GM19463 (cell line): ENCODE measurements around the gene PRSS1.

Source experiments
- ATAC-seq: cut with Tn5 transposase; IDR thresholded peaks from one replicate; pipeline ENCODE4 v1.9.1; 2021; ENCODE audit warnings: mild to moderate bottlenecking, moderate library complexity; ENCODE audit not compliant: unreplicated experiment

Gene PRSS1

DNA sequence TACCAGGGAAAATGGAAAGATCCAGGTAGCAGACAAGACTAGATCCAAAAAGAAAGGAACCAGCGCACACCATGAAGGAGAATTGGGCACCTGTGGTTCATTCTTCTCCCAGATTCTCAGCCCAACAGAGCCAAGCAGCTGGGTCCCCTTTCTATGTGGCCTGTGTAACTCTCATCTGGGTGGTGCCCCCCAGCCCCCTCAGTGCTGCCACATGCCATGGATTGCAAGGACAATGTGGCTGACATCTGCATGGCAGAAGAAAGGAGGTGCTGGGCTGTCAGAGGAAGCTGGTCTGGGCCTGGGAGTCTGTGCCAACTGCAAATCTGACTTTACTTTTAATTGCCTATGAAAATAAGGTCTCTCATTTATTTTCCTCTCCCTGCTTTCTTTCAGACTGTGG lies 42.9 kb downstream of the PRSS1 start:
- no peak for ATAC-seq

DNA sequence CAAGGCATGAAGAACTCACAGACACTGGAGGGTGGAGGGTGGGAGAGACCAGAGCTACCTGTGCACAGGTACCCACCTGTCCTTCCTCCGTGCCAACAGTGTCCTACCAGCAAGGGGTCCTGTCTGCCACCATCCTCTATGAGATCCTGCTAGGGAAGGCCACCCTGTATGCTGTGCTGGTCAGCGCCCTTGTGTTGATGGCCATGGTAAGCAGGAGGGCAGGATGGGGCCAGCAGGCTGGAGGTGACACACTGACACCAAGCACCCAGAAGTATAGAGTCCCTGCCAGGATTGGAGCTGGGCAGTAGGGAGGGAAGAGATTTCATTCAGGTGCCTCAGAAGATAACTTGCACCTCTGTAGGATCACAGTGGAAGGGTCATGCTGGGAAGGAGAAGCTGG lies 43.3 kb downstream of the PRSS1 start:
- no peak for ATAC-seq

DNA sequence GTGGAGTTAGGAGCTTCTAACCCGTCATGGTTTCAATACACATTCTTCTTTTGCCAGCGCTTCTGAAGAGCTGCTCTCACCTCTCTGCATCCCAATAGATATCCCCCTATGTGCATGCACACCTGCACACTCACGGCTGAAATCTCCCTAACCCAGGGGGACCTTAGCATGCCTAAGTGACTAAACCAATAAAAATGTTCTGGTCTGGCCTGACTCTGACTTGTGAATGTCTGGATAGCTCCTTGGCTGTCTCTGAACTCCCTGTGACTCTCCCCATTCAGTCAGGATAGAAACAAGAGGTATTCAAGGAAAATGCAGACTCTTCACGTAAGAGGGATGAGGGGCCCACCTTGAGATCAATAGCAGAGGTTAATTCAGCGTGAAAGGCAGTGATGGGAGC lies 43.9 kb downstream of the PRSS1 start:
- ATAC-seq, result no peak

DNA sequence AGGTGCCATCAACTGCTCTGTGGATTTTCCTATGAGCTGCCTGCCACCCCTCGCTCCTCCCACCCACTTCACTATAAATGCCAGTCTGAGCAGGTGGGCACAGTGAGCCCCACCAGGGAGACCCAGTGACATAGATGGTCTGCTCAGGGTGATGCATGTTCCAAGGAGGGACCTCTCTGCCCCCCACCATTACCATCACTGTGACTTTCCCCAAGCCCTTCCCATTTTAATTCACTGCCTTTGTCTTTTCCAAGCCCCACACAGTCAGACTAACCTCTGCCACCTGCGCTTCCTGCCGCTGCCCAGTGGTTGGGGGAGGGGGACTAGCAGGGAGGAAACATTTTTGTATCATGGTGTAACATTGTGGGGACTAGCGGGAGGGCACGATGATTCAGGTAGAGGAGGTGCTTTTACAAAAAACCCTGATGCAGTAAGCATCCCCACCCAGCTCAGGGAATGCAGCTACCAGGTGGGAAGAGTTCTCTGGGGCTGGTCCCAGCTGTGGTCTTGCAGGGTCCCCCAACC lies 46.1 kb downstream of the PRSS1 start:
- ATAC-seq, result no peak

DNA sequence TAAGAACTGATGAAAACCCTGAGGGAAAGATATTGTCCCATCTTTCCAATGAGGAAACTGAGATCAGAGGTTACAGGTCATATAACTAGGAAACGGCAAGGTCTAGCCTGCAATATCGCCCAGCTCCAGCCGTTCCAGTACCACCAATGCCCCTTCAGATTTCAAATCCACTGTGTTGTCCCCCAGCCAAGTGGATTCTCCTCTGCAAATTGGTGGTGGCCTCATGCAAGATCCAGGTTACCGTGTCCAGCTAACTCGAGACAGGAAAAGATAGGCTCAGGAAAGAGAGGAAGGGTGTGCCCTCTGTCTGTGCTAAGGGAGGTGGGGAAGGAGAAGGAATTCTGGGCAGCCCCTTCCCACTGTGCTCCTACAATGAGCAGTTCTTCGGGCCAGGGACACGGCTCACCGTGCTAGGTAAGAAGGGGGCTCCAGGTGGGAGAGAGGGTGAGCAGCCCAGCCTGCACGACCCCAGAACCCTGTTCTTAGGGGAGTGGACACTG lies 46.8 kb downstream of the PRSS1 start:
- ATAC-seq, result no peak

DNA sequence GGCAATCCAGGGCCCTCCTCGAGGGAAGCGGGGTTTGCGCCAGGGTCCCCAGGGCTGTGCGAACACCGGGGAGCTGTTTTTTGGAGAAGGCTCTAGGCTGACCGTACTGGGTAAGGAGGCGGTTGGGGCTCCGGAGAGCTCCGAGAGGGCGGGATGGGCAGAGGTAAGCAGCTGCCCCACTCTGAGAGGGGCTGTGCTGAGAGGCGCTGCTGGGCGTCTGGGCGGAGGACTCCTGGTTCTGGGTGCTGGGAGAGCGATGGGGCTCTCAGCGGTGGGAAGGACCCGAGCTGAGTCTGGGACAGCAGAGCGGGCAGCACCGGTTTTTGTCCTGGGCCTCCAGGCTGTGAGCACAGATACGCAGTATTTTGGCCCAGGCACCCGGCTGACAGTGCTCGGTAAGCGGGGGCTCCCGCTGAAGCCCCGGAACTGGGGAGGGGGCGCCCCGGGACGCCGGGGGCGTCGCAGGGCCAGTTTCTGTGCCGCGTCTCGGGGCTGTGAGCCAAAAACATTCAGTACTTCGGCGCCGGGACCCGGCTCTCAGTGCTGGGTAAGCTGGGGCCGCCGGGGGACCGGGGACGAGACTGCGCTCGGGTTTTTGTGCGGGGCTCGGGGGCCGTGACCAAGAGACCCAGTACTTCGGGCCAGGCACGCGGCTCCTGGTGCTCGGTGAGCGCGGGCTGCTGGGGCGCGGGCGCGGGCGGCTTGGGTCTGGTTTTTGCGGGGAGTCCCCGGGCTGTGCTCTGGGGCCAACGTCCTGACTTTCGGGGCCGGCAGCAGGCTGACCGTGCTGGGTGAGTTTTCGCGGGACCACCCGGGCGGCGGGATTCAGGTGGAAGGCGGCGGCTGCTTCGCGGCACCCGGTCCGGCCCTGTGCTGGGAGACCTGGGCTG lies 47.5 kb downstream of the PRSS1 start:
- ATAC-seq, result peak; percentile 43

DNA sequence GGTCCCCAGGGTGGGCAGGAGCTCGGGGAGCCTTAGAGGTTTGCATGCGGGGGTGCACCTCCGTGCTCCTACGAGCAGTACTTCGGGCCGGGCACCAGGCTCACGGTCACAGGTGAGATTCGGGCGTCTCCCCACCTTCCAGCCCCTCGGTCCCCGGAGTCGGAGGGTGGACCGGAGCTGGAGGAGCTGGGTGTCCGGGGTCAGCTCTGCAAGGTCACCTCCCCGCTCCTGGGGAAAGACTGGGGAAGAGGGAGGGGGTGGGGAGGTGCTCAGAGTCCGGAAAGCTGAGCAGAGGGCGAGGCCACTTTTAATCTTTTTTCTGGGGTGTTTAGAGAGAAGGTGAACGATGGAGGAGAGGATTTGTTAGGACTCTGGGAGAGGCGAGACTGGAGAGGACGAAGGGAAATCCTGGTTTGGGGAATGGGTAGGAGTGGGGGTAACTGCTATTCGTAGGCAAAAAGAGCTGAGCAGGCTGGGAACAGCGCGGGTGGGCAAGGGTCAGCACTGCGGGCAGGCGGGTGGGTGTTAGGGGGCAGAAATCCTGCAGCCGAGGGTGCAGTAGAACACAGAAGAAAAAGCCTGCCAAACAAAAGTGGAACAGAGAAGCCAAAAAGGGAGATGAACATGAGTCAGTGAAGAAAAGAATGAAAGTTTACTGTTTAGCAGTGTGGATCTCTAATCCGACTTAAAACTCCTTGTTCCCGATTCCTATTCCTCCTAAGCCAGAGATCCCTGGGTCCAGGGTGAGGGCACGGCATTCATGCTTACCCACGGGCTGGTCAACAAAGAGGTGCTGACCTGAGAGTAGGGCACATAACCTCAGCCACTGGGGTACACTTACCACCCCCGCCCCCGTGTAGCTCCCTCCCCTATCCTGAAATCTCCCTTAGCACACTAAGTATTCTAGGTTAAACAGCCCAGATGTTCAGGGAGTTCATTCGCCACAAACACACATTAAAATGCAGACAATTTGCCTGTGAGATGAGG lies 48.4 kb downstream of the PRSS1 start:
- peak; percentile 40 for ATAC-seq

DNA sequence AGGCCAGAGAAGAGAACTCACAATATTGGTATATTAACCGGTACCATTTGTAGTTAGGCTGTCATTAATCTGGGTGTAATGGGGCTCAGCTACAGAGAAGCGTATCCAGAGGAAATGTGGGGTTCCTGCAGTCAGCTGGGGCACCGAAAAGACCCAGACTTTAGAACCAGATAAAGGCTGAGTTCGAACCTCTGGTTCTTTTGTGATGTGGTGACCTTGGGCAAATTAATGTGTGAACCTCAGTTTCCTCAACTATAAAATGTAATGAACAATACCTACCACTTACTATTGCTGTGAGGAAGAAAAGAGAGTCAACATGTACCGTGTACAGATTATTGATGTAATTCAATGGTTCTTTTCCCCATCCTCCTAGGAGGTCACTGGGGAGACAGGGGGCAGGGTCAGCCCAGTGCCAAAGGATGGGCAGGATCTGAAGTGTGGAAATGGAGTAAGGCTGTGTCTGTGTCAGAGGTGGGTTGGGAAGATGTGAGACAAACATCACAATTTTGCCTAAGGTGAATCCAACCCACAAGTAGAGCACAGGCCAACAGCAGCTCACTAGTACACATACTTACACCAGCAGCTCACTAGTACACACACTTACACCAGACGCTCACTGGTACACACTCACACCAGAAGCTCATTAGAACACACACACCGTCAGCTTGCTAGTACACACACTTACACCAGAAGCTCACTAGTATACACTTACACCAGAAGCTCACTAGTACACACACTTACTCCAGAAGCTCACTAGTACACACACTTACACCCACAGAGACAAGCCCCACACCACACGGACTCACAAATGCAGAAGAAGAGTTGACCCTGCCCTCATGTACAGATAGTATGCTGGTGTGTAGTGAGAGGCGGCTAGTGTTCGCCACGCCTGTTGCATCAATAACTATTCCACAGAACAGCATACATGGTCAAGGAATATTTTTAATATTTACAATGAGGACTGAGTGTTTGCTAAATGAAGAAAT lies 49.5 kb downstream of the PRSS1 start:
- ATAC-seq, result no peak

DNA sequence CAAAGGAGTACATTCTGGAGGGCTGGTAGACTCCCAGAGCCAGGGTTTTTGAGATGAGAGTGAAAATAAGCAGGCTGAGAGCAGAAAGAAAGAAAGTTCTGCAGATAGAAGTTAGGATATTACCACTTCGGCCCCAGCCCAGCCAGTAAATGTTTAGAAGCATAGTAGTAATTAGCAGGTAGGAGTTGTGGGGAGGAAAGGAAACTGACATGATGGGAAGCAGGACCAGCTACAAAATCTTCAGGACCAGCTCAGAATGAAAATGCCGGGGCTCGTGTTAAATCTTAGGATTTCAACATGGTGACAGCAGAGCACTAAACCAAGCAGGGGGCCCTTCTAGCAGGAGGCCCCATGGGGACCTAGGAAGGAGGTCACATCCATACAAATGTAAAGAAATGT lies 50.2 kb downstream of the PRSS1 start:
- no peak for ATAC-seq

DNA sequence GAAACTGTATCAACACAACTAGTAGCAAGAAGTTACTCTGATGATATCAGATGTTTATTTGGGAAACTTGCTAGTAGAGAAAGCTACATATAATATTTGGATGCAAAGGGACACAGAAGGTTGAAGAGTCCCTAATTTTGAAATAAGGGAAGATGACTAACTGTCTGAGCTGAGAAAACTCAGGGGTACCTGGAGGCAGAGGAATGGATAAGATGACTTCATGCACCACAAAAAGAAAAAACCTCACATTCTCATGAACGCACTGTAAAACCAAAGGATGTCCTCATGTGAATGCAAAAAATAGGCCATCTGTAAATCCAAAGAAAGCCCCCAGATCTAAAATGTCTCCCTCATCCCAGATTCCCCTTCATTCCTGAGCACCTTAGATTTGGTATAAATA lies 50.8 kb downstream of the PRSS1 start:
- ATAC-seq, result no peak

DNA sequence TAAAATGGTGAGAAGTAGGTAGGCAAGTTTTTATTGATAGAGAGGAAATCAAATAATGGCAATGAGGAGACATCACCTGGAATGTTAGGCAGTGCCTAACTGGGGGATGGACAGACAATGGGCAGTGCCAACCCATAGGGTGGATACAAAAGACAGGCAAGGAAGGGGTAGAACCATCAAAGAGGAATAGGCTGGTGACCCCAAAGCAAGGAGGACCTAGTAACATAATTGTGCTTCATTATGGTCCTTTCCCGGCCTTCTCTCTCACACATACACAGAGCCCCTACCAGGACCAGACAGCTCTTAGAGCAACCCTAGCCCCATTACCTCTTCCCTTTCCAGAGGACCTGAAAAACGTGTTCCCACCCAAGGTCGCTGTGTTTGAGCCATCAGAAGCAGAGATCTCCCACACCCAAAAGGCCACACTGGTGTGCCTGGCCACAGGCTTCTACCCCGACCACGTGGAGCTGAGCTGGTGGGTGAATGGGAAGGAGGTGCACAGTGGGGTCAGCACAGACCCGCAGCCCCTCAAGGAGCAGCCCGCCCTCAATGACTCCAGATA lies 51.5 kb downstream of the PRSS1 start:
- ATAC-seq, result no peak

DNA sequence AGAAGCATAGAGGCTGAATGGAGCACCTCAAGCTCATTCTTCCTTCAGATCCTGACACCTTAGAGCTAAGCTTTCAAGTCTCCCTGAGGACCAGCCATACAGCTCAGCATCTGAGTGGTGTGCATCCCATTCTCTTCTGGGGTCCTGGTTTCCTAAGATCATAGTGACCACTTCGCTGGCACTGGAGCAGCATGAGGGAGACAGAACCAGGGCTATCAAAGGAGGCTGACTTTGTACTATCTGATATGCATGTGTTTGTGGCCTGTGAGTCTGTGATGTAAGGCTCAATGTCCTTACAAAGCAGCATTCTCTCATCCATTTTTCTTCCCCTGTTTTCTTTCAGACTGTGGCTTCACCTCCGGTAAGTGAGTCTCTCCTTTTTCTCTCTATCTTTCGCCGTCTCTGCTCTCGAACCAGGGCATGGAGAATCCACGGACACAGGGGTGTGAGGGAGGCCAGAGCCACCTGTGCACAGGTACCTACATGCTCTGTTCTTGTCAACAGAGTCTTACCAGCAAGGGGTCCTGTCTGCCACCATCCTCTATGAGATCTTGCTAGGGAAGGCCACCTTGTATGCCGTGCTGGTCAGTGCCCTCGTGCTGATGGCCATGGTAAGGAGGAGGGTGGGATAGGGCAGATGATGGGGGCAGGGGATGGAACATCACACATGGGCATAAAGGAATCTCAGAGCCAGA lies 52.5 kb downstream of the PRSS1 start:
- ATAC-seq, result no peak

DNA sequence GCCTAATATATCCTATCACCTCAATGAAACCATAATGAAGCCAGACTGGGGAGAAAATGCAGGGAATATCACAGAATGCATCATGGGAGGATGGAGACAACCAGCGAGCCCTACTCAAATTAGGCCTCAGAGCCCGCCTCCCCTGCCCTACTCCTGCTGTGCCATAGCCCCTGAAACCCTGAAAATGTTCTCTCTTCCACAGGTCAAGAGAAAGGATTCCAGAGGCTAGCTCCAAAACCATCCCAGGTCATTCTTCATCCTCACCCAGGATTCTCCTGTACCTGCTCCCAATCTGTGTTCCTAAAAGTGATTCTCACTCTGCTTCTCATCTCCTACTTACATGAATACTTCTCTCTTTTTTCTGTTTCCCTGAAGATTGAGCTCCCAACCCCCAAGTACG lies 53.0 kb downstream of the PRSS1 start:
- no peak for ATAC-seq
